DND-41 (cell line): Measurements from ENCODE around the gene PET100.
A peak's percentile ranks its signal among the peaks of the same experiment; 100 is the strongest.

Experiments used
- ATAC-seq: fragments of 200-7000 bp; cut with Tn5 transposase; 3 replicates; pipeline ENCODE4 v1.9.1; 2021; ENCODE audit warnings: low read depth; ENCODE audit not compliant: insufficient read depth
- DNase-seq: peaks from one replicate; pipeline ENCODE4 v3.0.0-alpha.2; 2020
- H2AFZ ChIP-seq: 2 replicates; pipeline ENCODE4 v1.6.0; 2012; ENCODE audit warnings: low read depth, low read length
- H3K27ac ChIP-seq: 2 replicates; pipeline ENCODE4 v1.5.1; 2012; ENCODE audit warnings: low read length, inconsistent platforms
- H3K27me3 ChIP-seq: fragments of 200-600 bp; sonication (generic); 2 replicates; pipeline ENCODE4 v1.6.0; 2012; ENCODE audit warnings: low read length, mild to moderate bottlenecking, inconsistent platforms; ENCODE audit not compliant: insufficient read depth, poor library complexity
- H3K36me3 ChIP-seq: 2 replicates; pipeline ENCODE4 v1.5.1; 2012; ENCODE audit warnings: low read length, inconsistent platforms; ENCODE audit not compliant: insufficient read depth
- H3K4me1 ChIP-seq: 2 replicates; pipeline ENCODE4 v1.5.1; 2012; ENCODE audit warnings: mild to moderate bottlenecking, low read length; ENCODE audit not compliant: insufficient read depth
- H3K4me2 ChIP-seq: 2 replicates; pipeline ENCODE4 v1.6.0; 2012; ENCODE audit warnings: mild to moderate bottlenecking, moderate library complexity, low read length, inconsistent platforms; ENCODE audit not compliant: insufficient read depth
- H3K4me3 ChIP-seq, 2 experiments: fragments of 200-600 bp in 1 of 2; shearing (Covaris generic) in 1 of 2; 2 replicates each; pipeline ENCODE4 v1.5.1; 2012 to 2016; ENCODE audit warnings: inconsistent platforms in 2 of 2, low read length in 2 of 2, mild to moderate bottlenecking in 2 of 2, low read depth in 1 of 2, moderate library complexity in 1 of 2
- H3K79me2 ChIP-seq: 2 replicates; pipeline ENCODE4 v1.6.0; 2012; ENCODE audit warnings: low read length, inconsistent platforms; ENCODE audit not compliant: insufficient read depth
- H3K9ac ChIP-seq: 2 replicates; pipeline ENCODE4 v1.6.0; 2012; ENCODE audit warnings: low read depth, mild to moderate bottlenecking, inconsistent platforms, low read length, moderate library complexity
- H3K9me3 ChIP-seq: 2 replicates; pipeline ENCODE4 v1.5.1; 2012; ENCODE audit warnings: low read length, moderate library complexity, mild to moderate bottlenecking, inconsistent platforms; ENCODE audit not compliant: insufficient read depth, severe bottlenecking
- H4K20me1 ChIP-seq: 2 replicates; pipeline ENCODE4 v1.6.0; 2012; ENCODE audit warnings: low read length; ENCODE audit not compliant: insufficient read depth
- CTCF ChIP-seq: IDR thresholded peaks from 2 replicates; pipeline ENCODE4 v1.5.1; 2012; ENCODE audit warnings: borderline replicate concordance, low read length, moderate library complexity, mild to moderate bottlenecking; ENCODE audit not compliant: poor library complexity, severe bottlenecking; ENCODE audit errors: extremely low read depth
- EZH2 ChIP-seq: IDR thresholded peaks from 3 replicates; pipeline ENCODE4 v1.6.1; 2012; ENCODE audit warnings: borderline replicate concordance, low read depth, mild to moderate bottlenecking, moderate library complexity, low read length, inconsistent platforms; ENCODE audit not compliant: severe bottlenecking

PET100 gene

GRCh38 chr19:7631577-7631976 is 2.0 kb downstream of the PET100 start:
- peaks cover 37% of the 10 kb centered on the region for H4K20me1 ChIP-seq
- peaks cover 39% of the 10 kb centered on the region for H3K4me1 ChIP-seq
- H3K27ac ChIP-seq: no peak overlapping the region
- H3K4me3 ChIP-seq: no peak overlapping the region
- peaks cover 26% of the 10 kb centered on the region for H3K36me3 ChIP-seq
- no peak overlapping the region for H3K9ac ChIP-seq
- H2AFZ ChIP-seq: no peak overlapping the region
- TF ChIP-seq EZH2: no peak
- TF ChIP-seq CTCF: no peak
- peaks cover 52% of the 10 kb centered on the region for H3K79me2 ChIP-seq
- peak overlapping the region; percentile 23 for H3K4me2 ChIP-seq
- ATAC-seq (no peak), DNase-seq (no peak)
- no peaks in the 10 kb centered on the region for H3K9me3 ChIP-seq
- no peaks in the 10 kb centered on the region for H3K27me3 ChIP-seq

DNA sequence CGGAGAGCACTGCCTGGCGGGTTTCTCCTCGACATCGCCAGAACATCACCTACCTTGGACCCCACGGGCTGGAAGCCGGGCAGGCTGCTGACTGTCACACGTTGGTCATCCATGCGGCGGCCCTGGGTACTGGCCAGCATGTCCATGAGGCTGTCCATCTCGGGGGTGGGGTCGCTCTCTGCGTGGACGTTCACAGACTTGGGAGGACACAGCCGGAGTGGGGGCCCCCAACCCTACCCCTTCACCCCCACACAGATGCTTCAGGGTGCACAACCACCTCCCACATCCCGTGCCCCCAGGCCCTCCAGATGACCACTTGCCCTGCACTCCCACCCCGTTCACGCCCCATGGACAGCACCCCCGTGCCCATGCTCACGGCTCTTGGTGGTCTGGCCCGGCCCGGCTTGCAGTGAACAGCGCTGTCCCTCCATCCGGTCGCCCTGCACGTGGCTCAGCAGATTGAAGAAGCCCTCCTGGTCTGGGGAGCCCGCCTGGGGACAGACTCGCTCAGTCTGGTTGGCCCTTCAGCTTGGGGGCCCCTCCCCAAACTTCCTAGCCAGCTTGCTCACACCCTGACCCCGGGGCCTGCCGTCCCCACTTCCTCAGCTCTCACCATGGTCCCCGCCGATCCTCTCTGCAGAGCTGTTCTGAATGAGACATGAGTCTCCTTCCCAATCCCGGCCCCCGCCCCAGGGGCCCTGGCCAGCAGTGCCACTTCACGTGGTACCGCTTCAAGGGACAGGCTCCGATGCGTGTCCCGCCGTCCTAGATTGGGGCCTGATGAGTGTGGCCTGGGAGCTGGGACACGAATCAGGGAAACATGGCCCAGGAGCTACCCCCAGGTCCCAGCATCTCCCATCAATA is 3.0 kb downstream of the PET100 start:
- Histone ChIP-seq H2AFZ (no peak overlapping the region), H3K9me3 (no peaks in the 10 kb centered on the region), H3K4me3 (no peak overlapping the region), H3K27ac (no peak overlapping the region), H3K9ac (no peak overlapping the region), H3K4me2 (no peak overlapping the region), H3K79me2 (peaks cover 42% of the 10 kb centered on the region), H3K4me1 (peaks cover 31% of the 10 kb centered on the region), H3K27me3 (no peaks in the 10 kb centered on the region), H4K20me1 (peaks cover 29% of the 10 kb centered on the region), H3K36me3 (peaks cover 17% of the 10 kb centered on the region; the same call in 1 of the 2 replicates)
- TF ChIP-seq EZH2 (no peak), CTCF (no peak)
- no peak for ATAC-seq
- DNase-seq: no peak

- peaks cover 31% of the 10 kb centered on the region for H3K79me2 ChIP-seq
- H4K20me1 ChIP-seq: peaks cover 18% of the 10 kb centered on the region; the same call in 1 of the 2 replicates
- no peak within 1 kb of the TSS for H2AFZ ChIP-seq
- no peak within 1 kb of the TSS for H3K9ac ChIP-seq
- no peak within 1 kb of the TSS for H3K4me3 ChIP-seq
- peaks cover 20% of the 10 kb centered on the region for H3K4me1 ChIP-seq
- peaks cover 12% of the 10 kb centered on the region; the same call in 1 of the 2 replicates for H3K36me3 ChIP-seq
- no peak within 1 kb of the TSS for H3K4me2 ChIP-seq
- H3K27ac ChIP-seq: no peak within 1 kb of the TSS
- no peaks in the 10 kb centered on the region for H3K9me3 ChIP-seq
- TF ChIP-seq CTCF (no peak), EZH2 (no peak)
- DNase-seq (no peak), ATAC-seq (no peak)
- H3K27me3 ChIP-seq: no peaks in the 10 kb centered on the region
Measured at GRCh38 chr19:7633698-7634097, 4.1 kb downstream of the PET100 start, which contains the start of gene PCP2. Gene PCP2, minus strand, starts transcription at chr19:7633719. Its CDS starts 262 bp downstream, at chr19:7633457.
